ENCODE results near the gene NEURL2.

Gene NEURL2

DNA sequence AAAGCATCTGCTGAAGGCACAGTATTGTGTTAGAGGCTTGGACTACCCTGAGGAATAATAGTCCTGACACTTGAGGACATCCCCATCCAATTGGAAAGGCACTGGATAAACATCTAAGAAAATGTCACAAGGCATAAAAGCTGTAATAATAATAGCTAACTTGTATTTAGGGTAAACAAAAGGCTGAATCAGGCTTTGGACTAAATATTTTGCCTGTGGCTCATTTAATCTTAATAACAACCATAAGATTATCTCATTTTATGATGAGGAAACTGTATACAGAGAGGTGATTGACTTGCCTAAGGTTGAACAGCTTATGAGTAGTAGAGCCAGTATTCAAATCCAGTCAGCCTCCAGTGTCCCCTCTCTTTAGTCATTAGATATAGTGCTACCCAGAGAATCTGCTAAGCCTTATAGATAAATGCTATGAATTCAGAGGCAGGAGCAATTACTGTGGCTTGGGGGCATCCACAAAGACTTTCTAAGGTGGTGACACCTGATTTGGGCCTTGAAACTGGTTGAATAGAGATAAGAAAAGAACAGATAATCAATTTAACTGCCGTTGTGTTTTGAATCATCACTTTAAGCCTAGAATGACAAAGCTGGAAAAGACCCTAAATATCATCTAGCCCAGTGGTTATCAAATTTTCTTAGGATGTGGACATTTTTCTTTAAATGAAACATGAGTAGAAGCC lies 17.5 kb downstream of the NEURL2 start:
- H3K4me1 Mint-ChIP-seq = no peaks in the 10 kb centered on the region
- TF ChIP-seq, protein P1, sequence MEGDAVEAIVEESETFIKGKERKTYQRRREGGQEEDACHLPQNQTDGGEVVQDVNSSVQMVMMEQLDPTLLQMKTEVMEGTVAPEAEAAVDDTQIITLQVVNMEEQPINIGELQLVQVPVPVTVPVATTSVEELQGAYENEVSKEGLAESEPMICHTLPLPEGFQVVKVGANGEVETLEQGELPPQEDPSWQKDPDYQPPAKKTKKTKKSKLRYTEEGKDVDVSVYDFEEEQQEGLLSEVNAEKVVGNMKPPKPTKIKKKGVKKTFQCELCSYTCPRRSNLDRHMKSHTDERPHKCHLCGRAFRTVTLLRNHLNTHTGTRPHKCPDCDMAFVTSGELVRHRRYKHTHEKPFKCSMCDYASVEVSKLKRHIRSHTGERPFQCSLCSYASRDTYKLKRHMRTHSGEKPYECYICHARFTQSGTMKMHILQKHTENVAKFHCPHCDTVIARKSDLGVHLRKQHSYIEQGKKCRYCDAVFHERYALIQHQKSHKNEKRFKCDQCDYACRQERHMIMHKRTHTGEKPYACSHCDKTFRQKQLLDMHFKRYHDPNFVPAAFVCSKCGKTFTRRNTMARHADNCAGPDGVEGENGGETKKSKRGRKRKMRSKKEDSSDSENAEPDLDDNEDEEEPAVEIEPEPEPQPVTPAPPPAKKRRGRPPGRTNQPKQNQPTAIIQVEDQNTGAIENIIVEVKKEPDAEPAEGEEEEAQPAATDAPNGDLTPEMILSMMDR (IDR thresholded peaks at IDR 0.05; ENCODE audit: unreplicated experiment in 3 of 3) = no peak
- no peak overlapping the region for H3K4me3 Mint-ChIP-seq
- H3K27ac Mint-ChIP-seq = no peak overlapping the region
- H3K9me3 Mint-ChIP-seq = no peaks in the 10 kb centered on the region
- H3K27me3 Mint-ChIP-seq (ENCODE audit: low read depth) = no peaks in the 10 kb centered on the region
- H3K36me3 Mint-ChIP-seq (ENCODE audit: low read depth) = peaks cover 6% of the 10 kb centered on the region

DNA sequence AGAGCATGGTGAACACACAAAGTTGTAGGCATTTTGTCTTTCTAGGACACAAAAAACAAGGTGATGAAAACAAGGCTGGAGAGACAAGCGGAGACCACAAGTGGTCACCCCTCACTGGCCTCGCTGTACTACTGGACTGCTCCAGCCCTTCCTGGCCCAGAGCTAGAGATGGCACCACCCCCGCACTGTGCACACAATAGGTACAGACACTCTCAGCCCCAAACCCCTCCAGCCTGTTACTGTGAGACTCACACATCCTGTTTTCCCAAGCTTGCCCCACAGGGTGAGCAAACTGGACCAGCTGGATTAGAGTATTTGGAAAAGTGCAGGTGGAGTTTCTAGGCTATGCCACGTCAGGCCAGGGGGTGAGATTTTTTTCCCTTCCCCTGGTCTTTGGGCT lies 18.4 kb downstream of the NEURL2 start:
- TF ChIP-seq, protein P1 (IDR thresholded peaks at IDR 0.05; ENCODE audit: unreplicated experiment in 3 of 3) = no peak
- no peaks in the 10 kb centered on the region for H3K4me1 Mint-ChIP-seq
- H3K36me3 Mint-ChIP-seq (ENCODE audit: low read depth) = peaks cover 6% of the 10 kb centered on the region
- H3K27me3 Mint-ChIP-seq (ENCODE audit: low read depth) = no peaks in the 10 kb centered on the region
- H3K4me3 Mint-ChIP-seq = no peak overlapping the region
- no peaks in the 10 kb centered on the region for H3K9me3 Mint-ChIP-seq
- no peak overlapping the region for H3K27ac Mint-ChIP-seq

DNA sequence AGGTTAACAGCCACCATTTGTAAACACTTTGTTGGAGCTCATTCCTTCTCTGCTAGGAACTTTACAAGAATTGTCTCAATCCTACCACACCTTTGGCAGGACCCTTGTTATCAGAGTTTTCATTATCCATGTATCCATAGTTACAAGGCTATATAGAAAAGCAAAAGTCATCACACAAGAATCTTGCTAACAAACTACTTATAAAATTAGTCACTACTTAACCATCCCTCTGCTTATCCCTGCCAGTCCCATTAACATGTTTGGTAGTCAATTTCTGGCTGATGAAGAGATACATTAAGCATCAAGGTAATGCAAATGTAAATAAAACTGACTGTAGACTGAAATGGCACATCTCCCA lies 23.2 kb downstream of the NEURL2 start:
- Mint-ChIP-seq H3K27me3 (ENCODE audit: low read depth) (no peaks in the 10 kb centered on the region), H3K4me1 (no peaks in the 10 kb centered on the region)

DNA sequence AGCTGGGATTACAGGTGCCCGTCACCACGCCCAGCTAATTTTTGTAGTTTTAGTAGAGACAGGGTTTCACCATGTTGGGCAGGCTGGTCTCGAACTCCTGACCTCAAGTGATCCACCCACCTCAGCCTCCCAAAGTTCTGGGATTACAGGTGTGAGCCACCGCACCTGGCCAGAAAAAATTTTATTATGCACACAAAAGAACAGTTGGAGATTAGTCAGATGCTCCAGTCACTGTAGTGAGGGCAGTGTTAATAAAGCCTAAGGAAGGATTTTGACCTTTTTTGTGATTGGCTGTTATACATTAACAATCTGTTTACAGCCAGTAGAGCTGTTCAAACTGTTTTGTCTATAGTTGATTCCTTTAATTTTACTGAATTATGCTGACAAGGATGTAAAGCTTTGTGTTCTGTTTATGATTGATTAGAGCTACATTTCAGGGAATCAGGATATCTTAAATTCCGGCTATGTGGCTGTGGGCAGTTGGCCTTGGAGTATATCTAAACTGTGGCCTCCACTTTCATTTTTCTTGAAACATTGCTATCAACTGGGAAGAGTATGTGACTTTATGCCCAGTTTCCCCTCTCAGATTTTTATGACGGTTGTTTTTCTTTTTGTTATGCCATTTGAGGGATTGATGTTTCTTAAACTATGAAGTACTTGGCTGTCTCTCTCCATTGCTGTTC lies 23.7 kb downstream of the NEURL2 start:
- Mint-ChIP-seq H3K27ac (no peak overlapping the region), H3K27me3 (ENCODE audit: low read depth) (no peaks in the 10 kb centered on the region), H3K4me3 (no peak overlapping the region), H3K4me1 (no peaks in the 10 kb centered on the region), H3K9me3 (no peaks in the 10 kb centered on the region), H3K36me3 (ENCODE audit: low read depth) (no peaks in the 10 kb centered on the region)
- TF ChIP-seq, protein P1 (IDR thresholded peaks at IDR 0.05; ENCODE audit: unreplicated experiment in 3 of 3) = no peak

More for the DNA sequence above, 23.2 kb downstream of the NEURL2 start:
- Mint-ChIP-seq H3K27ac (no peak overlapping the region), H3K9me3 (no peaks in the 10 kb centered on the region), H3K4me3 (no peak overlapping the region), H3K36me3 (ENCODE audit: low read depth) (no peaks in the 10 kb centered on the region)
- TF ChIP-seq, protein P1 (IDR thresholded peaks at IDR 0.05; ENCODE audit: unreplicated experiment in 3 of 3) = no peak

DNA sequence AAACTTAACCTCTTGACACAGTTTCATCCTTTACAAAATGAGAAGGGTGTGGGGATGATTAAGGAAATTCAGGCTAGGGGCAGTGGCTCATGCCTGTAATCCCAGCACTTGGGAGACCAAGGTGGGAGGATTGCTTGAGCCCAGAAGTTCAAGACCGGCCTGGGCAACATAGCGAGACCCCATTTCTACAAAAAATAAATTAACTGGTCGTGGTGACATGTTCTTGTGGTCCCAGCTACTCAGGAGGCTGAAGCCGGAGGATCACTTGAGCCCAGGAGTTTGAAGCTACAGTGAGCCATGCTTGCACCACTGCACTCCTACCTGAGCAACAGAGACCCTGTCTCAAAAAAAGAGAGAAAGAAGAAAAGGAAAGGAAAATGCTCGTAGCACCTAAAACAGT lies 24.6 kb downstream of the NEURL2 start:
- TF ChIP-seq, protein P1 (IDR thresholded peaks at IDR 0.05; ENCODE audit: unreplicated experiment in 3 of 3) = no peak
- H3K4me1 Mint-ChIP-seq = no peaks in the 10 kb centered on the region
- H3K36me3 Mint-ChIP-seq (ENCODE audit: low read depth) = no peaks in the 10 kb centered on the region
- H3K27me3 Mint-ChIP-seq (ENCODE audit: low read depth) = no peaks in the 10 kb centered on the region
- H3K27ac Mint-ChIP-seq = no peak overlapping the region
- H3K4me3 Mint-ChIP-seq = no peak overlapping the region
- H3K9me3 Mint-ChIP-seq = no peaks in the 10 kb centered on the region
